ENCODE results near the gene NID1.

DNA sequence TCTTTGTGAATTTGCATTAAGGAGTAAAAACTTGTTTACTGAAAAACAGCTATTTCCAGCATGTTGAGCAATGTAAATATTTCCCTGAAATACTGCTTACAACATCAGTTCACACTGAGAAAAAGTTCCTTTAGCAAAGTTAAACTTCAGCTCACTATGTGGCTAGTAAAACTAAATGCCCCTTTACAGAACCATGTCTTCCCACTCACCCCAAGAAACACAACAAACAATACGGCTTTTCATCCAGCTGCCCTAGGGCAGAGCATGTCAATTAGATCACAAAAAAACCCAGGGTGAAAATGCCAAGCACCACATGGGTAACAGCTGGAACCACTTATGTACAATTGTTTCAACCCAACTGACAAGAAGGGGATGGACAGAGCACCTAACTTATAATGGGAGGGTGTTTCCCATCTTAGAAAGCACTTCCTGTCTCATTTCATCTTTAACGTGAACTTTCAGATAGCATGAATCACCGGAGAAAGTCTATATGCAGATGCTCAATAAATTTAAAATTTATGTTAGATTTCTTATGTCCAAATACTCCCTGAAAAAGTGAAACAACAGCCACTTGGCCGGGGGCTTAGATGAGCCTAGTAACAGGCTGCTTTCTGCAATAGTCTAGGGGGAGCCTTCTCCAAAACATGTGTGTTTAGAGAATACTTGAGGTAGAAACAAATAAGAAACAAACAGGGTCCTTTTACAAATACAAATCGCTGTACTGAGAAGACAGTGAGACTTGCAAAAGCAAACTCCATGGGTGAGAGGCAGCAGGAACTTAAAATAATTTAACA lies 6.6 kb downstream of the NID1 start:
- TF ChIP-seq GABPA (IDR thresholded peaks at IDR 0.05; ENCODE audit: low read depth) (no peak), CTCF (IDR thresholded peaks at IDR 0.05; ENCODE audit: insufficient read depth, low read length) (no peak), REST (IDR thresholded peaks at IDR 0.05; ENCODE audit: insufficient replicate concordance, low read depth) (no peak)

Measured in HL-60 (cell line).